OCI-LY7 (cell line): ENCODE results near the gene ARVCF. TPM values are rescaled to one million over a fixed set of nuclear protein-coding genes. Genes with fewer than 3 reads are reported as not detected.

Source experiments
- BruUV-seq: library from RNA; stranded (reverse); fragments of 400-500 nt; replicated peaks from 2 replicates; lab custom pipeline; 2021; lab: Mats Ljungman, UMichigan
- CTCF ChIA-PET: fragments of 300-600 bp; sonication (Branson Sonifier 250); formaldehyde crosslinking; loops from one replicate; lab custom pipeline; 2022; ENCODE audit warnings: antibody characterized with exemption; ENCODE audit not compliant: unreplicated experiment; lab: Charles Lee
- POLR2A ChIA-PET: fragments of 300-600 bp; sonication (Branson Sonifier 250); formaldehyde crosslinking; loops from one replicate; lab custom pipeline; 2022; ENCODE audit warnings: antibody characterized with exemption; lab: Charles Lee
- DNase-seq: peaks from one replicate; pipeline ENCODE4 v3.0.0-alpha.2; 2015; ENCODE audit warnings: low spot score
- H2AFZ ChIP-seq: fragments of 200-600 bp; sonication (generic), shearing (Covaris generic); 2 replicates; pipeline ENCODE4 v1.6.1; 2014; ENCODE audit warnings: mild to moderate bottlenecking, antibody characterized with exemption, low read length, moderate library complexity
- H3K27ac ChIP-seq: fragments of 200-600 bp; sonication (generic); 2 replicates; pipeline ENCODE4 v1.5.1; 2014; ENCODE audit warnings: mixed run types, low read depth, mild to moderate bottlenecking, moderate library complexity, low read length, inconsistent platforms; ENCODE audit not compliant: poor library complexity, severe bottlenecking
- H3K36me3 ChIP-seq: fragments of 200-600 bp; sonication (generic); 2 replicates; pipeline ENCODE4 v1.6.1; 2014; ENCODE audit warnings: mild to moderate bottlenecking, antibody characterized with exemption, low read length, moderate library complexity, mixed read lengths; ENCODE audit not compliant: insufficient read depth
- H3K4me1 ChIP-seq: fragments of 200-600 bp; sonication (generic); 2 replicates; pipeline ENCODE4 v1.5.1; 2014; ENCODE audit warnings: mild to moderate bottlenecking, low read length; ENCODE audit not compliant: insufficient read depth, poor library complexity, severe bottlenecking
- H3K4me2 ChIP-seq: fragments of 200-600 bp; sonication (generic); 2 replicates; pipeline ENCODE4 v1.6.1; 2014; ENCODE audit warnings: mild to moderate bottlenecking, low read length
- H3K4me3 ChIP-seq: fragments of 200-600 bp; sonication (generic); 2 replicates; pipeline ENCODE4 v1.5.1; 2014; ENCODE audit warnings: mild to moderate bottlenecking, low read depth, low read length; ENCODE audit not compliant: poor library complexity, severe bottlenecking
- H3K79me2 ChIP-seq: fragments of 200-600 bp; sonication (generic); 2 replicates; pipeline ENCODE4 v1.6.1; 2016; ENCODE audit warnings: low read depth, mild to moderate bottlenecking, low read length, moderate library complexity, mixed read lengths; ENCODE audit not compliant: insufficient read depth
- H3K9me2 ChIP-seq: fragments of 200-600 bp; sonication (generic); 2 replicates; pipeline ENCODE4 v1.6.1; 2016; ENCODE audit warnings: mild to moderate bottlenecking, low read length, mixed read lengths; ENCODE audit not compliant: insufficient read depth
- H3K9me3 ChIP-seq: fragments of 200-600 bp; sonication (generic); 2 replicates; pipeline ENCODE4 v1.6.1; 2014; ENCODE audit warnings: mild to moderate bottlenecking, mixed run types, low read length, mixed read lengths
- H4K20me1 ChIP-seq: fragments of 200-600 bp; sonication (generic); 2 replicates; pipeline ENCODE4 v1.6.1; 2014; ENCODE audit warnings: mild to moderate bottlenecking, antibody characterized with exemption, low read length, moderate library complexity, mixed read lengths; ENCODE audit not compliant: insufficient read depth
- EZH2phosphoT487 ChIP-seq: fragments of 200-600 bp; sonication (generic); IDR thresholded peaks from 2 replicates; pipeline ENCODE4 v1.6.1; 2018; ENCODE audit warnings: low read depth, borderline replicate concordance, mild to moderate bottlenecking, mixed run types, antibody characterized with exemption, low read length, moderate library complexity, mixed read lengths
- intact Hi-C: fragments of 100-400 bp; cut with micrococcal nuclease; formaldehyde crosslinking; loops from one replicate; pipeline ENCODE4 v1.10.0; 2022; ENCODE audit not compliant: unreplicated experiment
- total RNA-seq, 2 experiments: library from RNA; depleted of rRNA in 1 of 2; stranded (reverse); fragments of >200 nt in 1 of 2; shearing (Covaris generic) in 1 of 2; gene quantifications; 2 replicates each; pipeline ENCODE4 v1.2.3, GENCODE V29; 2014 to 2022
- TF ChIP-seq, protein P1 (sequence below): fragments of 200-600 bp; sonication (generic); conservative IDR thresholded peaks from 2 replicates; pipeline ENCODE4 v1.5.1; 2014; ENCODE audit warnings: mild to moderate bottlenecking, antibody characterized with exemption, low read length, moderate library complexity, mixed read lengths

The ARVCF gene
- total RNA-seq, 2 experiments from 2014 or later, result 2.9 to 3.8 TPM

- intact Hi-C loops, result no loop called here
- Histone ChIP-seq H3K9me2 (no peaks in the 10 kb centered on the region), H2AFZ (no peak overlapping the region), H3K4me2 (no peak overlapping the region), H3K4me1 (peaks cover 5% of the 10 kb centered on the region), H3K9me3 (no peaks in the 10 kb centered on the region), H4K20me1 (no peaks in the 10 kb centered on the region), H3K36me3 (peaks cover 12% of the 10 kb centered on the region; the same call in 1 of the 2 replicates), H3K79me2 (no peaks in the 10 kb centered on the region), H3K27ac (no peak overlapping the region), H3K4me3 (no peak overlapping the region)
- ChIA-PET POLR2A (no interaction called here), CTCF (no interaction called here)
- DNase-seq, result no peak
- TF ChIP-seq EZH2phosphoT487, result no peak
- TF ChIP-seq, protein P1, sequence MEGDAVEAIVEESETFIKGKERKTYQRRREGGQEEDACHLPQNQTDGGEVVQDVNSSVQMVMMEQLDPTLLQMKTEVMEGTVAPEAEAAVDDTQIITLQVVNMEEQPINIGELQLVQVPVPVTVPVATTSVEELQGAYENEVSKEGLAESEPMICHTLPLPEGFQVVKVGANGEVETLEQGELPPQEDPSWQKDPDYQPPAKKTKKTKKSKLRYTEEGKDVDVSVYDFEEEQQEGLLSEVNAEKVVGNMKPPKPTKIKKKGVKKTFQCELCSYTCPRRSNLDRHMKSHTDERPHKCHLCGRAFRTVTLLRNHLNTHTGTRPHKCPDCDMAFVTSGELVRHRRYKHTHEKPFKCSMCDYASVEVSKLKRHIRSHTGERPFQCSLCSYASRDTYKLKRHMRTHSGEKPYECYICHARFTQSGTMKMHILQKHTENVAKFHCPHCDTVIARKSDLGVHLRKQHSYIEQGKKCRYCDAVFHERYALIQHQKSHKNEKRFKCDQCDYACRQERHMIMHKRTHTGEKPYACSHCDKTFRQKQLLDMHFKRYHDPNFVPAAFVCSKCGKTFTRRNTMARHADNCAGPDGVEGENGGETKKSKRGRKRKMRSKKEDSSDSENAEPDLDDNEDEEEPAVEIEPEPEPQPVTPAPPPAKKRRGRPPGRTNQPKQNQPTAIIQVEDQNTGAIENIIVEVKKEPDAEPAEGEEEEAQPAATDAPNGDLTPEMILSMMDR, result no peak
- BruUV-seq, result no TSS peak
Observed at GRCh38 chr22:19969141-19969928, 47.3 kb downstream of the ARVCF start.

DNA sequence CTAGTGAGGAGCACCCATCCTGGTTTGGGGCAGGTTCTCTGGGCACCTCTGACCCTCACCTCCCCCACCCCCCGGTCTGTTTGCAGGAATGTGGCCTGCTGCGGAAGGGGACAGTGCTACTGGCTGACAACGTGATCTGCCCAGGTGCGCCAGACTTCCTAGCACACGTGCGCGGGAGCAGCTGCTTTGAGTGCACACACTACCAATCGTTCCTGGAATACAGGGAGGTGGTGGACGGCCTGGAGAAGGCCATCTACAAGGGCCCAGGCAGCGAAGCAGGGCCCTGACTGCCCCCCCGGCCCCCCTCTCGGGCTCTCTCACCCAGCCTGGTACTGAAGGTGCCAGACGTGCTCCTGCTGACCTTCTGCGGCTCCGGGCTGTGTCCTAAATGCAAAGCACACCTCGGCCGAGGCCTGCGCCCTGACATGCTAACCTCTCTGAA lies 48.2 kb downstream of the ARVCF start:
- no peak for TF ChIP-seq EZH2phosphoT487
- TF ChIP-seq, protein P1, result no peak
- POLR2A ChIA-PET, result interaction anchor here (0.6 kb wide), 1 partner anchor 13 kb away, joined by 6 read pairs; no protein-coding TSS in a partner anchor
- no peak overlapping the region for H3K27ac ChIP-seq
- DNase-seq, result no peak
- H3K79me2 ChIP-seq, result no peaks in the 10 kb centered on the region
- no peaks in the 10 kb centered on the region for H4K20me1 ChIP-seq
- H3K4me2 ChIP-seq, result no peak overlapping the region
- no peak overlapping the region for H2AFZ ChIP-seq
- CTCF ChIA-PET, result no interaction called here
- intact Hi-C loops, result no loop called here
- no peaks in the 10 kb centered on the region for H3K4me1 ChIP-seq
- no peak overlapping the region for H3K4me3 ChIP-seq
- H3K9me2 ChIP-seq, result no peaks in the 10 kb centered on the region
- no peaks in the 10 kb centered on the region for H3K9me3 ChIP-seq
- no TSS peak for BruUV-seq
- peaks cover 19% of the 10 kb centered on the region; the same call in 1 of the 2 replicates for H3K36me3 ChIP-seq
